Measurements from ENCODE around the gene SLC29A3. TPM values are rescaled to one million over a fixed set of nuclear protein-coding genes. Genes with fewer than 3 reads are reported as not detected.

Gene SLC29A3
- total RNA-seq, 2 donors from 2014 or later: 4.6 to 12.7 TPM

DNA sequence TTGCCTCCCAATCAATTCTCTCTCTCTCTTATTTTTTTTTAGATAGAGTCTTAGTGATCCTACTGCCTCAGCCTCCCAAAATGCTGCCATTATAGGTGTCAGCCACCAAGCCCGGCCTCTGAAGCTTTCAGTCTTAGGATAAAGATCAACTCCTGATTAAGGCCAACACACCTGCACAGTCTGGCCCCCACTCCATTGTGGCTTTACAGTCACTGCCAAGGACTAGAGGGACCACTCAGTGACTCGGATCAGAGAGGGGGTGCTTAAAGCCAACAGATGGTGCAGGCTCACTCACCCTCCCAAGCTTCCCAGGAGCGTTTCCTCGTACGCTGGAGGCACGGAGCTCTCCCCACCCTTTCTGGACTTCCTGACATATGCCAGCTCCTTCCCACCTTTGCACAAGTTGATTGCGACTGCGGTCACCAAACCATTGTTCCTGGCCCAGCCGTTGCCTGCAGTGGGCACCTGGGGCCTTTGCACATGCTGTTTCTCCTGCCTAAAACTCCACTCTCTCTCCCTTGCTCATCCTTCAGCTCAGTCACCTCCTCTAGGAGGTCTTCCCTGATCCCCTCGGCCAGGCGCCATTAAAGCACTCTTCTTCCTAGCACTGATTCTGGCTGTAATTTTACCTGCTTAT, 76.0 kb downstream of the SLC29A3 start:
- no peak for DNase-seq (ENCODE audit: low spot score)
- Histone ChIP-seq H3K27ac (no peak overlapping the region), H3K4me3 (no peak overlapping the region), H3K4me1 (replicated peaks) (no peaks in the 10 kb centered on the region), H3K9me3 (no peaks in the 10 kb centered on the region), H3K27me3 (replicated peaks; ENCODE audit: insufficient read depth) (no peaks in the 10 kb centered on the region), H3K36me3 (no peaks in the 10 kb centered on the region)
- intact Hi-C loops (cut with DNase I): loop anchor here (5.0 to 10.0 kb wide), 5 partner anchors 78 to 500 kb away; partner anchors contain the start of gene SLC29A3
- TF ChIP-seq, protein P1, sequence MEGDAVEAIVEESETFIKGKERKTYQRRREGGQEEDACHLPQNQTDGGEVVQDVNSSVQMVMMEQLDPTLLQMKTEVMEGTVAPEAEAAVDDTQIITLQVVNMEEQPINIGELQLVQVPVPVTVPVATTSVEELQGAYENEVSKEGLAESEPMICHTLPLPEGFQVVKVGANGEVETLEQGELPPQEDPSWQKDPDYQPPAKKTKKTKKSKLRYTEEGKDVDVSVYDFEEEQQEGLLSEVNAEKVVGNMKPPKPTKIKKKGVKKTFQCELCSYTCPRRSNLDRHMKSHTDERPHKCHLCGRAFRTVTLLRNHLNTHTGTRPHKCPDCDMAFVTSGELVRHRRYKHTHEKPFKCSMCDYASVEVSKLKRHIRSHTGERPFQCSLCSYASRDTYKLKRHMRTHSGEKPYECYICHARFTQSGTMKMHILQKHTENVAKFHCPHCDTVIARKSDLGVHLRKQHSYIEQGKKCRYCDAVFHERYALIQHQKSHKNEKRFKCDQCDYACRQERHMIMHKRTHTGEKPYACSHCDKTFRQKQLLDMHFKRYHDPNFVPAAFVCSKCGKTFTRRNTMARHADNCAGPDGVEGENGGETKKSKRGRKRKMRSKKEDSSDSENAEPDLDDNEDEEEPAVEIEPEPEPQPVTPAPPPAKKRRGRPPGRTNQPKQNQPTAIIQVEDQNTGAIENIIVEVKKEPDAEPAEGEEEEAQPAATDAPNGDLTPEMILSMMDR (IDR thresholded peaks at IDR 0.05): no peak
- WGBS: 93% methylated on average over 10 of the region's 11 CpGs

DNA sequence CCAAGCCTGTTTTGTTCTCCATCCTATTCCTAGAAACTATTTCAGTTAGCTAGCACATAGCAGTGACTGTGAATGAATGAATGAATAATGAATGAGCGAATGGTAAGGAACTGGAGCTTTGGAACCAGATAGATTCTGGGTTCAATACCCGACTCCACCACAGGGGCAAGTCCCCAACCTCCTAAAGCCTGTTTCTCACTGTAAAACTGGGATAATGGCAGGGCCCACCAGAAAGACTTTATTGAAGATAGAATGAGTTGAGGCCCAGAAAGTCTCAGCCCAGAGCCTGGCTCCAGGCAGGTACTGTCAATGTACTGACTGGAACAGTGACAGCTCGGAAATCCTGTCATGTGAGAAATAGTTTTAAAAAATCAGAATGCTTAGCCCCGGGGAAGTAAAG, 76.6 kb downstream of the SLC29A3 start:
- no peak for TF ChIP-seq POLR2AphosphoS5 (IDR thresholded peaks at IDR 0.05)
- TF ChIP-seq, protein P1 (IDR thresholded peaks at IDR 0.05): no peak
- no peak for TF ChIP-seq POLR2A (IDR thresholded peaks at IDR 0.05)
- no peaks in the 10 kb centered on the region for H3K27me3 ChIP-seq (replicated peaks; ENCODE audit: insufficient read depth)
- no peak overlapping the region for H3K27ac ChIP-seq
- intact Hi-C loops (cut with DNase I): loop anchor here (5.0 to 10.0 kb wide), 4 partner anchors 78 to 499 kb away; partner anchors contain the start of gene SLC29A3
- H3K36me3 ChIP-seq: no peaks in the 10 kb centered on the region
- 91% methylated on average over 4 of the region's 4 CpGs for WGBS
- H3K9me3 ChIP-seq: no peaks in the 10 kb centered on the region
- H3K4me1 ChIP-seq (replicated peaks): no peaks in the 10 kb centered on the region
- H3K4me3 ChIP-seq: no peak overlapping the region
- no peak for DNase-seq (ENCODE audit: low spot score)

DNA sequence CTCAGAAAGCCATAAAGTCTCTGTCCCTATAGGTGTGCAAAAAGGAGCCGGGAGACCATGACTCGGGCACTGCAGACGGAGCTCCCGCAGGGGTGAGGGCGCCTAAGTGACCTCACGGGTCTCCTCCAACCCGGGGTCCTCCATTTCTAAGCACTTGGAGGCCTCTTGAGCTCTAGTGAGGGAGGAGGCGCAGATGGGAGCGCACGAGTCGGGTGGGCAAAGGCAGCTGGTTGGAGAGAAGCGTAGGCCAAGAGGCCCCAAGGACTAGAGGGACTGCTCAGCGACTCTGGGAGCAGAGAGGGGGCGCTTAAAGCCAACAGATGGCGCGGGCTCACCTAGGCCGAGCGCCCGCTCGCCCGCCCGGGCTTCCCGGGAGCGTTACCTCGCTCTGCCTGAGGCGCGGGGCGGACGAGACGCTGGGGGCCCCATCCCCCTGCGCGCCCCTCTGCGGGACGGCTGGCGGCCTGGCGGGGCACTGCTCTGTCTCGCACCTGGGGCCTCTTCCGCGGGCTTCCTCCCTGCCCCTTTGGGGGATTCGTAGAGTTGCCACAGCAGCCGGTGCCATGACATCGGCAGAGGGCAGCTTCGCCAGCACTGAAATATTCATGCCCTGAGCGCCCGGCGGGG, 77.1 kb downstream of the SLC29A3 start:
- peak overlapping the region; percentile 42 to 46 for H3K27ac ChIP-seq
- H3K9me3 ChIP-seq: no peaks in the 10 kb centered on the region
- H3K36me3 ChIP-seq: no peaks in the 10 kb centered on the region
- intact Hi-C loops (cut with DNase I): loop anchor here (5.0 to 10.0 kb wide), 4 partner anchors 79 to 499 kb away; partner anchors contain the start of gene SLC29A3
- H3K4me3 ChIP-seq: peak overlapping the region; percentile 43 to 53
- no peak for TF ChIP-seq POLR2AphosphoS5 (IDR thresholded peaks at IDR 0.05)
- no peak for TF ChIP-seq POLR2A (IDR thresholded peaks at IDR 0.05)
- TF ChIP-seq, protein P1 (IDR thresholded peaks at IDR 0.05): peak; percentile 25 to 86 (median 69)
- H3K4me1 ChIP-seq (replicated peaks): no peaks in the 10 kb centered on the region
- 39% methylated on average over 18 of the region's 46 CpGs for WGBS
- DNase-seq (ENCODE audit: low spot score): peak; percentile 52
- no peaks in the 10 kb centered on the region for H3K27me3 ChIP-seq (replicated peaks; ENCODE audit: insufficient read depth)

DNA sequence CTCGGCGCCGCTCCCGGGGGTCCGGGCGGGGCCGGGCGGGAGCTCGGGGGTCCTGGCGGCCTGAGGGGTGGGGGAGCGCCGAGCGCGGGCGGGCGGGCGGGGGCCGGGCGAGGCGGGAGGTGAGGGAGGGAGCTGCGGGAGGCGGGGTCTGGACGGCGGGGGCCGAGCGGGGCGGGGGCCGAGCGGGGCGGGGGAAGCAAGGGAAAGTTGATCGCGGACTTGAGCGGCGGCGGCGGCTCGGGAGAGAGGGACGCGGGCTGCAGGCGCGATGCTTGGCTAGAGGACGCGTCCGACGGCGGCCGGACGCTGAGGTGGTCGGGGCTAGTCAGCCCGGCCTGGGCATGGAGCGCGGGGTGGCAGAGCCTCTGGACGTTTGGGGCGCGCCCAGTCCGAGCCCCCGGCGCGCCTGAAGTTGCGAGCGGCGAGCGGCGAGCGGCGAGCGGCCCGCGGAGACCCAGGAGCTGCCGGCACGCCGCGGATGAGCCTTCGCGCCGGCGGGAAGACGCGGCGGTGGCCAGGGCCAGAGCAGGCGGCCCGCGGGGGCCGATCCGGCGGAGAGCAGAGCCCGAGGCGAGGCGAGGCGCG, 77.7 kb downstream of the SLC29A3 start, which contains the start of gene CDH23:
Gene CDH23 (plus strand): TSS at position 210 of the 585 bp plus-strand sequence. CDS start 42,912 bp downstream, outside the sequence.
- H3K27ac ChIP-seq: peak within 1 kb of the TSS; percentile 42 to 46
- peak; percentile 31 for DNase-seq (ENCODE audit: low spot score)
- 1% methylated on average over 42 of the region's 91 CpGs for WGBS

More for the DNA sequence above, 77.7 kb downstream of the SLC29A3 start, which contains the start of gene CDH23:
- H3K4me3 ChIP-seq: peak within 1 kb of the TSS; percentile 43 to 53
- no peaks in the 10 kb centered on the region for H3K36me3 ChIP-seq
- peaks cover under 1% of the 10 kb centered on the region for H3K27me3 ChIP-seq (replicated peaks; ENCODE audit: insufficient read depth)
- TF ChIP-seq POLR2AphosphoS5 (IDR thresholded peaks at IDR 0.05) (no peak), POLR2A (IDR thresholded peaks at IDR 0.05) (no peak)
- TF ChIP-seq, protein P1 (IDR thresholded peaks at IDR 0.05): no peak
- no peaks in the 10 kb centered on the region for H3K4me1 ChIP-seq (replicated peaks)
- intact Hi-C loops (cut with DNase I): loop anchor here (5.0 to 10.0 kb wide), 4 partner anchors 80 to 498 kb away; partner anchors contain the start of gene SLC29A3
- H3K9me3 ChIP-seq: no peaks in the 10 kb centered on the region
